ENCODE measurements around the gene FARS2. TPM values are rescaled to one million over a fixed set of nuclear protein-coding genes. Genes with fewer than 3 reads are reported as not detected.

FARS2 gene
- total RNA-seq, 1 experiment from 2014 or later = 13.8 TPM

DNA sequence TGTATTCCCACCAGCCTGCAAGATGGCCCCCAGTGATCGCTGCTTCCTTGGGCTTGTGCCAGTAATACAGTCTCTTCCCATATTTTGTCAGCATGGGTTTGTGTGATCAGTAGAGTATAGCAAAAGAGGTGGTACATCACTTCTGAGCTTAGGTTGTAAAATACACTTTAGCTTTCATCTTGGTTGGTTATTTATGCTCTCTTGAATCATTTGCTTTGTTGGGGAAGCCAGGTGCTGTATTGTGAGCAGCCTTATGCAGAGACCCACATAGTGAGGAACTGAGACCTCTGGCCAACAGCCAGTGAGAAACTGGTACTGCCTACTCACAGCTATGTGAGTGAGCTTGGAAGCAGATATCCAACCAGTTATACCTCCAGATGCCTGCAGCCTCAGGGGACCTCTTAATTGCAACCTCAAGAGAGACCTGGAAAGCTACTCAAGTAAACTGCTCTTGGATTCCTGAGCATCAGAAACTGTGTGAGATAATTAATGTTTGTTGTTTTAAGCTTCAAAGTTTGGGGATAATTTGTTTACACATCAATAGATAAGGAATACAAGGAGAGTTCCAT, 229.3 kb downstream of the FARS2 start:
- Histone ChIP-seq H4K20me1 (ENCODE audit: insufficient read depth) (no peaks in the 10 kb centered on the region), H3K4me3 (replicated peaks in 1 of 2; ENCODE audit: low read depth in 1 of 2, low read length in 2 of 2) (no peak overlapping the region), H3K9me3 (ENCODE audit: control insufficient read depth in 1 of 2, insufficient read depth in 1 of 2, low read depth in 1 of 2, low read length in 2 of 2) (no peaks in the 10 kb centered on the region), H3K27ac (ENCODE audit: low read depth, low read length) (no peak overlapping the region), H3K79me2 (ENCODE audit: insufficient read depth, low read length) (no peaks in the 10 kb centered on the region), H3K9ac (ENCODE audit: low read length) (no peak overlapping the region), H2AFZ (ENCODE audit: low read depth, low read length, poor library complexity, severe bottlenecking) (no peak overlapping the region), H3K27me3 (ENCODE audit: insufficient read depth, low read length) (no peaks in the 10 kb centered on the region), H3K9me2 (ENCODE audit: insufficient read depth) (no peaks in the 10 kb centered on the region), H3K36me3 (ENCODE audit: control insufficient read depth in 1 of 2, insufficient read depth in 2 of 2, low read length in 2 of 2) (no peaks in the 10 kb centered on the region), H3K4me1 (ENCODE audit: control insufficient read depth in 1 of 2, insufficient read depth in 2 of 2, low read length in 2 of 2) (no peaks in the 10 kb centered on the region), H3K4me2 (ENCODE audit: low read length) (no peak overlapping the region)
- no TSS peak for BruUV-seq (replicated peaks)
- intact Hi-C loops (cut with micrococcal nuclease) = no loop called here
- ATAC-seq (no peak), DNase-seq (ENCODE audit: low read depth, low spot score) (no peak)
- ChIA-PET POLR2A (no interaction called here), CTCF (no interaction called here), RAD21 (ENCODE audit: low non-redundant PET in 1 of 2, low total read pairs in 2 of 2, uncharacterized antibody in 2 of 2, unreplicated experiment in 2 of 2) (no interaction called here)
- TF ChIP-seq POLR2A (IDR thresholded peaks at IDR 0.05; ENCODE audit: borderline replicate concordance, extremely low read depth, insufficient read depth, insufficient read length) = no peak
- TF ChIP-seq, protein P1, sequence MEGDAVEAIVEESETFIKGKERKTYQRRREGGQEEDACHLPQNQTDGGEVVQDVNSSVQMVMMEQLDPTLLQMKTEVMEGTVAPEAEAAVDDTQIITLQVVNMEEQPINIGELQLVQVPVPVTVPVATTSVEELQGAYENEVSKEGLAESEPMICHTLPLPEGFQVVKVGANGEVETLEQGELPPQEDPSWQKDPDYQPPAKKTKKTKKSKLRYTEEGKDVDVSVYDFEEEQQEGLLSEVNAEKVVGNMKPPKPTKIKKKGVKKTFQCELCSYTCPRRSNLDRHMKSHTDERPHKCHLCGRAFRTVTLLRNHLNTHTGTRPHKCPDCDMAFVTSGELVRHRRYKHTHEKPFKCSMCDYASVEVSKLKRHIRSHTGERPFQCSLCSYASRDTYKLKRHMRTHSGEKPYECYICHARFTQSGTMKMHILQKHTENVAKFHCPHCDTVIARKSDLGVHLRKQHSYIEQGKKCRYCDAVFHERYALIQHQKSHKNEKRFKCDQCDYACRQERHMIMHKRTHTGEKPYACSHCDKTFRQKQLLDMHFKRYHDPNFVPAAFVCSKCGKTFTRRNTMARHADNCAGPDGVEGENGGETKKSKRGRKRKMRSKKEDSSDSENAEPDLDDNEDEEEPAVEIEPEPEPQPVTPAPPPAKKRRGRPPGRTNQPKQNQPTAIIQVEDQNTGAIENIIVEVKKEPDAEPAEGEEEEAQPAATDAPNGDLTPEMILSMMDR (IDR thresholded peaks at IDR 0.05 in 2 of 3, conservative IDR thresholded peaks at IDR 0.05 in 1 of 3; ENCODE audit: borderline replicate concordance in 1 of 3, insufficient read depth in 1 of 3, low read depth in 2 of 3, low read length in 2 of 3) = no peak
- TF ChIP-seq ZNF274 (IDR thresholded peaks at IDR 0.05; ENCODE audit: low read depth, low read length) = no peak
- TF ChIP-seq, protein P2, sequence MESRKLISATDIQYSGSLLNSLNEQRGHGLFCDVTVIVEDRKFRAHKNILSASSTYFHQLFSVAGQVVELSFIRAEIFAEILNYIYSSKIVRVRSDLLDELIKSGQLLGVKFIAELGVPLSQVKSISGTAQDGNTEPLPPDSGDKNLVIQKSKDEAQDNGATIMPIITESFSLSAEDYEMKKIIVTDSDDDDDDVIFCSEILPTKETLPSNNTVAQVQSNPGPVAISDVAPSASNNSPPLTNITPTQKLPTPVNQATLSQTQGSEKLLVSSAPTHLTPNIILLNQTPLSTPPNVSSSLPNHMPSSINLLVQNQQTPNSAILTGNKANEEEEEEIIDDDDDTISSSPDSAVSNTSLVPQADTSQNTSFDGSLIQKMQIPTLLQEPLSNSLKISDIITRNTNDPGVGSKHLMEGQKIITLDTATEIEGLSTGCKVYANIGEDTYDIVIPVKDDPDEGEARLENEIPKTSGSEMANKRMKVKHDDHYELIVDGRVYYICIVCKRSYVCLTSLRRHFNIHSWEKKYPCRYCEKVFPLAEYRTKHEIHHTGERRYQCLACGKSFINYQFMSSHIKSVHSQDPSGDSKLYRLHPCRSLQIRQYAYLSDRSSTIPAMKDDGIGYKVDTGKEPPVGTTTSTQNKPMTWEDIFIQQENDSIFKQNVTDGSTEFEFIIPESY (IDR thresholded peaks at IDR 0.05; ENCODE audit: extremely low read depth, insufficient replicate concordance, low read length) = no peak
- TF ChIP-seq SP1 (IDR thresholded peaks at IDR 0.05; ENCODE audit: low read depth) = no peak
- no peak for TF ChIP-seq POLR2AphosphoS5 (IDR thresholded peaks at IDR 0.05; ENCODE audit: low read depth, low read length)
- TF ChIP-seq, protein P3, sequence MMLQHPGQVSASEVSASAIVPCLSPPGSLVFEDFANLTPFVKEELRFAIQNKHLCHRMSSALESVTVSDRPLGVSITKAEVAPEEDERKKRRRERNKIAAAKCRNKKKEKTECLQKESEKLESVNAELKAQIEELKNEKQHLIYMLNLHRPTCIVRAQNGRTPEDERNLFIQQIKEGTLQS (IDR thresholded peaks at IDR 0.05) = no peak
- TF ChIP-seq, protein P4, sequence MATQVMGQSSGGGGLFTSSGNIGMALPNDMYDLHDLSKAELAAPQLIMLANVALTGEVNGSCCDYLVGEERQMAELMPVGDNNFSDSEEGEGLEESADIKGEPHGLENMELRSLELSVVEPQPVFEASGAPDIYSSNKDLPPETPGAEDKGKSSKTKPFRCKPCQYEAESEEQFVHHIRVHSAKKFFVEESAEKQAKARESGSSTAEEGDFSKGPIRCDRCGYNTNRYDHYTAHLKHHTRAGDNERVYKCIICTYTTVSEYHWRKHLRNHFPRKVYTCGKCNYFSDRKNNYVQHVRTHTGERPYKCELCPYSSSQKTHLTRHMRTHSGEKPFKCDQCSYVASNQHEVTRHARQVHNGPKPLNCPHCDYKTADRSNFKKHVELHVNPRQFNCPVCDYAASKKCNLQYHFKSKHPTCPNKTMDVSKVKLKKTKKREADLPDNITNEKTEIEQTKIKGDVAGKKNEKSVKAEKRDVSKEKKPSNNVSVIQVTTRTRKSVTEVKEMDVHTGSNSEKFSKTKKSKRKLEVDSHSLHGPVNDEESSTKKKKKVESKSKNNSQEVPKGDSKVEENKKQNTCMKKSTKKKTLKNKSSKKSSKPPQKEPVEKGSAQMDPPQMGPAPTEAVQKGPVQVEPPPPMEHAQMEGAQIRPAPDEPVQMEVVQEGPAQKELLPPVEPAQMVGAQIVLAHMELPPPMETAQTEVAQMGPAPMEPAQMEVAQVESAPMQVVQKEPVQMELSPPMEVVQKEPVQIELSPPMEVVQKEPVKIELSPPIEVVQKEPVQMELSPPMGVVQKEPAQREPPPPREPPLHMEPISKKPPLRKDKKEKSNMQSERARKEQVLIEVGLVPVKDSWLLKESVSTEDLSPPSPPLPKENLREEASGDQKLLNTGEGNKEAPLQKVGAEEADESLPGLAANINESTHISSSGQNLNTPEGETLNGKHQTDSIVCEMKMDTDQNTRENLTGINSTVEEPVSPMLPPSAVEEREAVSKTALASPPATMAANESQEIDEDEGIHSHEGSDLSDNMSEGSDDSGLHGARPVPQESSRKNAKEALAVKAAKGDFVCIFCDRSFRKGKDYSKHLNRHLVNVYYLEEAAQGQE (IDR thresholded peaks at IDR 0.05; ENCODE audit: low read depth) = no peak
- no peak for TF ChIP-seq TCF7L2 (IDR thresholded peaks at IDR 0.05; ENCODE audit: borderline replicate concordance, extremely low read depth, insufficient read depth, insufficient read length)
- no peak for TF ChIP-seq YY1 (IDR thresholded peaks at IDR 0.05; ENCODE audit: extremely low read depth, insufficient replicate concordance, low read depth, low read length)
- no peak for TF ChIP-seq ELF1 (IDR thresholded peaks at IDR 0.05; ENCODE audit: borderline replicate concordance, low read depth)

All from HCT116 (cell line).